MM.1S (cell line): ENCODE results near the gene ETNK2.

Experiments
- DNase-seq: peaks from one replicate; pipeline ENCODE4 v3.0.0-alpha.2; 2015
- H2AFZ ChIP-seq: fragments of 300-600 bp; sonication (generic); 2 replicates; pipeline ENCODE4 v1.6.0; 2016; ENCODE audit warnings: antibody characterized with exemption, low read length
- H3F3A ChIP-seq: fragments of 300-600 bp; sonication (generic); 2 replicates; pipeline ENCODE4 v1.6.1; 2016; ENCODE audit warnings: mild to moderate bottlenecking, antibody characterized with exemption, low read length, moderate library complexity, mixed read lengths; ENCODE audit not compliant: insufficient read depth
- H3K27ac ChIP-seq: fragments of 300-600 bp; sonication (generic); 2 replicates; pipeline ENCODE4 v1.5.1; 2016; ENCODE audit warnings: mild to moderate bottlenecking, low read length
- H3K27me3 ChIP-seq: fragments of 300-600 bp; sonication (generic); replicated peaks from 2 replicates; pipeline ENCODE4 v1.6.0; 2016; ENCODE audit warnings: low read length; ENCODE audit not compliant: insufficient read depth
- H3K36me3 ChIP-seq: fragments of 300-600 bp; sonication (generic); replicated peaks from 2 replicates; pipeline ENCODE4 v1.6.1; 2016; ENCODE audit warnings: mild to moderate bottlenecking, low read length, mixed read lengths; ENCODE audit not compliant: insufficient read depth
- H3K4me1 ChIP-seq: fragments of 300-600 bp; sonication (generic); 2 replicates; pipeline ENCODE4 v1.6.1; 2016; ENCODE audit warnings: low read length, mixed read lengths
- H3K4me2 ChIP-seq: fragments of 300-600 bp; sonication (generic); 2 replicates; pipeline ENCODE4 v1.6.0; 2016; ENCODE audit warnings: low read depth, low read length
- H3K4me3 ChIP-seq: fragments of 300-600 bp; sonication (generic); 2 replicates; pipeline ENCODE4 v1.5.1; 2016; ENCODE audit warnings: low read length, mixed read lengths
- H3K79me2 ChIP-seq: fragments of 300-600 bp; sonication (generic); 2 replicates; pipeline ENCODE4 v1.6.1; 2016; ENCODE audit warnings: mixed run types, low read length, mixed read lengths
- H3K9ac ChIP-seq: fragments of 300-600 bp; sonication (generic); 2 replicates; pipeline ENCODE4 v1.6.1; 2016; ENCODE audit warnings: low read length, mixed read lengths
- H3K9me2 ChIP-seq: fragments of 300-600 bp; sonication (generic); replicated peaks from 2 replicates; pipeline ENCODE4 v1.6.1; 2016; ENCODE audit warnings: mild to moderate bottlenecking, low read length, mixed read lengths; ENCODE audit not compliant: insufficient read depth
- H3K9me3 ChIP-seq: fragments of 300-600 bp; sonication (generic); replicated peaks from 2 replicates; pipeline ENCODE4 v1.6.1; 2016; ENCODE audit warnings: mild to moderate bottlenecking, low read length, mixed read lengths; ENCODE audit not compliant: insufficient read depth
- H4K20me1 ChIP-seq: fragments of 300-600 bp; sonication (generic); 2 replicates; pipeline ENCODE4 v1.6.1; 2016; ENCODE audit warnings: mild to moderate bottlenecking, low read length, moderate library complexity, mixed read lengths; ENCODE audit not compliant: insufficient read depth
- EZH2 ChIP-seq: fragments of 300-600 bp; sonication (generic); optimal IDR thresholded peaks from 2 replicates; pipeline ENCODE3; 2017; ENCODE audit warnings: low read depth, mild to moderate bottlenecking, antibody characterized with exemption, low read length, mixed read lengths
- EZH2phosphoT487 ChIP-seq: fragments of 300-600 bp; sonication (generic); IDR thresholded peaks from 2 replicates; pipeline ENCODE4 v1.6.1; 2018; ENCODE audit warnings: antibody characterized with exemption, low read length
- TF ChIP-seq, protein P1 (sequence below): fragments of 300-600 bp; sonication (generic); IDR thresholded peaks from 2 replicates; pipeline ENCODE4 v1.5.1; 2016; ENCODE audit warnings: antibody characterized with exemption, low read length, mixed read lengths

ETNK2 gene

DNA sequence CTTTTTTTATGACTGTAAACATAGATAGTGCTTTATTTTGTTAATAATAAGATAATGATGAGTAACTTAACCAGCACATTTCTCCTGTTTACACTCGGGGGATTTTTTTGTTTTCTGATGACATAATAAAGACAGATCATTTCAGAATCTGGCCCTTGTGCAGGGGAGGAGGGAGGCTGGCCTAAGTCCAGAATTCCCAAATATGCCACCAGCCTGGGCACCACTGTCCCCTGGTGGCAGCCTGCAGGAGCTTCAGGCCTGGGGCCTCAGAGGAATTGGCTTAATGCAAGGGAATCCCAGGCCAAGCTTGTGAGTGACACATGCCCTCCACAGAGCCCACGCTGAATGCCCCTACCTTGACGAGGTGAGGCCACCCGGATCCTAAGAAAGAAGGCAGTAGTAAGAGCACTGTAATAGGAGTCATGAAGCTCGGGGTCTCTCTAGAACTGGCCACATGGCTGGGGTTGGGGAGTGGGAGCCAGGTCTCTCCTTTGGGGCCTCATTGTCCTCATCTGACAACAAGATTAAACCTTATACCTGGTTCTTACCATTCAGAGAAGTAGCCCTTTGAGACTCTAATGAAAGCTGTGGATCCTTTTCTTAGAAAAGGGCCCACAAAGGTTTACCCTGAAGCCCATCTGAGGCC lies 24.1 kb downstream of the ETNK2 start:
- no peaks in the 10 kb centered on the region for H3K36me3 ChIP-seq
- no peaks in the 10 kb centered on the region for H4K20me1 ChIP-seq
- no peak overlapping the region for H3K9ac ChIP-seq
- H3K79me2 ChIP-seq: no peaks in the 10 kb centered on the region
- H3K4me1 ChIP-seq: no peaks in the 10 kb centered on the region
- H3K27me3 ChIP-seq: no peaks in the 10 kb centered on the region
- no peak overlapping the region for H3K4me2 ChIP-seq
- H3K9me2 ChIP-seq: no peaks in the 10 kb centered on the region
- no peak overlapping the region for H3K4me3 ChIP-seq
- DNase-seq: peak; percentile 28
- no peak for TF ChIP-seq EZH2phosphoT487
- no peak for TF ChIP-seq EZH2
- TF ChIP-seq, protein P1, sequence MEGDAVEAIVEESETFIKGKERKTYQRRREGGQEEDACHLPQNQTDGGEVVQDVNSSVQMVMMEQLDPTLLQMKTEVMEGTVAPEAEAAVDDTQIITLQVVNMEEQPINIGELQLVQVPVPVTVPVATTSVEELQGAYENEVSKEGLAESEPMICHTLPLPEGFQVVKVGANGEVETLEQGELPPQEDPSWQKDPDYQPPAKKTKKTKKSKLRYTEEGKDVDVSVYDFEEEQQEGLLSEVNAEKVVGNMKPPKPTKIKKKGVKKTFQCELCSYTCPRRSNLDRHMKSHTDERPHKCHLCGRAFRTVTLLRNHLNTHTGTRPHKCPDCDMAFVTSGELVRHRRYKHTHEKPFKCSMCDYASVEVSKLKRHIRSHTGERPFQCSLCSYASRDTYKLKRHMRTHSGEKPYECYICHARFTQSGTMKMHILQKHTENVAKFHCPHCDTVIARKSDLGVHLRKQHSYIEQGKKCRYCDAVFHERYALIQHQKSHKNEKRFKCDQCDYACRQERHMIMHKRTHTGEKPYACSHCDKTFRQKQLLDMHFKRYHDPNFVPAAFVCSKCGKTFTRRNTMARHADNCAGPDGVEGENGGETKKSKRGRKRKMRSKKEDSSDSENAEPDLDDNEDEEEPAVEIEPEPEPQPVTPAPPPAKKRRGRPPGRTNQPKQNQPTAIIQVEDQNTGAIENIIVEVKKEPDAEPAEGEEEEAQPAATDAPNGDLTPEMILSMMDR: peak; percentile 86
- no peaks in the 10 kb centered on the region for H3K9me3 ChIP-seq
- H3K27ac ChIP-seq: no peak overlapping the region
- H3F3A ChIP-seq: no peaks in the 10 kb centered on the region
- 0 out of 2 replicates have a peak overlapping the region, but pooled peaks have one; percentile 74 for H2AFZ ChIP-seq

DNA sequence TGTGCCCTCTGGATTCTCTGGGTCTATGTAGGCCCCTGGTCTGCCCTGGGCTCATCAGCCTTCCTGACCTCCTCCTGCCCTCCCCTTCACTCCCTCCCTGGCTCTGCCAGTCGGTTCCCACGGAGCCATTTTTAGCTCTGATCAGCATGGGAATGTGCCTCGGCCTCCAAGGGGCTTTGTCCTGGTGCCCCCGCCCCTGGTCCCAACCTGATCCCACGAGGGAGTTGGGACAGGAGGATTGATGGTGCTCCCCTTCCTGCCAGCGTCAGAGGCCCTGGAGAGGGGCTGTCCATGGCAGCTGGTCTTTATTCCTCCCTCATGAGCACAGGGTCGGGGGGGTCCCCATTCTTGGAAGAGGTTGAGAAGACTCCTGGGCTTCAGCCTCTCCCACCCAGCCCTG lies 24.9 kb downstream of the ETNK2 start:
- H3K4me1 ChIP-seq: no peaks in the 10 kb centered on the region
- H4K20me1 ChIP-seq: no peaks in the 10 kb centered on the region
- no peaks in the 10 kb centered on the region for H3K79me2 ChIP-seq
- TF ChIP-seq EZH2: no peak
- TF ChIP-seq, protein P1: no peak
- TF ChIP-seq EZH2phosphoT487: no peak
- H3K27ac ChIP-seq: no peak overlapping the region
- H3K4me3 ChIP-seq: no peak overlapping the region
- no peak for DNase-seq
- no peaks in the 10 kb centered on the region for H3K9me3 ChIP-seq
- H3K4me2 ChIP-seq: no peak overlapping the region
- no peak overlapping the region for H2AFZ ChIP-seq
- H3K9ac ChIP-seq: no peak overlapping the region
- H3K9me2 ChIP-seq: no peaks in the 10 kb centered on the region
- no peaks in the 10 kb centered on the region for H3F3A ChIP-seq
- no peaks in the 10 kb centered on the region for H3K27me3 ChIP-seq
- H3K36me3 ChIP-seq: no peaks in the 10 kb centered on the region

DNA sequence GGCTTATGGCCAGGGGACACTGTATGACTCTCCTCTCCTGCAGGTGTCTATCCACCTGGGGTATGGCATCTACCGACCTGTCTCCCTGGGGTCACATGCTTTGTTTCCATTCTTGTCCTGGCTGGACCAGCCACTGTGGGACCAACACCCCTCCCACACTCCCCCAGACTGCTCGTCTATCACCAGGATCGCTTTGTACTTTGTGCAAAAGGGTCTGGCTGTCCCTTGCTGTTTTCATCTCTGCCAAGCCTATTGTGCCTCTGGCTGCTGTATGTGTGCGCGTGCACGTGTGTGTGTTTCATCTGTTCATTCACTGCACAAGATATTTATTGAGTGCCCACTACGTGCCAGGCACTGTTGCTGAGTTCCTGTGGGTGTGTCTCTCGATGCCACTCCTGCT lies 25.5 kb downstream of the ETNK2 start:
- no peaks in the 10 kb centered on the region for H3K36me3 ChIP-seq

More for the DNA sequence above, 25.5 kb downstream of the ETNK2 start:
- H3K27ac ChIP-seq: no peak overlapping the region
- no peaks in the 10 kb centered on the region for H3K27me3 ChIP-seq
- no peaks in the 10 kb centered on the region for H3K9me3 ChIP-seq
- TF ChIP-seq EZH2phosphoT487 (no peak), EZH2 (no peak)
- TF ChIP-seq, protein P1: no peak
- no peak overlapping the region for H3K9ac ChIP-seq
- no peaks in the 10 kb centered on the region for H3F3A ChIP-seq
- H2AFZ ChIP-seq: no peak overlapping the region
- H3K4me1 ChIP-seq: no peaks in the 10 kb centered on the region
- H4K20me1 ChIP-seq: no peaks in the 10 kb centered on the region
- no peaks in the 10 kb centered on the region for H3K9me2 ChIP-seq
- H3K4me2 ChIP-seq: no peak overlapping the region
- no peaks in the 10 kb centered on the region for H3K79me2 ChIP-seq
- no peak for DNase-seq
- H3K4me3 ChIP-seq: no peak overlapping the region
